ENCODE results near the gene FLYWCH1.

DNA sequence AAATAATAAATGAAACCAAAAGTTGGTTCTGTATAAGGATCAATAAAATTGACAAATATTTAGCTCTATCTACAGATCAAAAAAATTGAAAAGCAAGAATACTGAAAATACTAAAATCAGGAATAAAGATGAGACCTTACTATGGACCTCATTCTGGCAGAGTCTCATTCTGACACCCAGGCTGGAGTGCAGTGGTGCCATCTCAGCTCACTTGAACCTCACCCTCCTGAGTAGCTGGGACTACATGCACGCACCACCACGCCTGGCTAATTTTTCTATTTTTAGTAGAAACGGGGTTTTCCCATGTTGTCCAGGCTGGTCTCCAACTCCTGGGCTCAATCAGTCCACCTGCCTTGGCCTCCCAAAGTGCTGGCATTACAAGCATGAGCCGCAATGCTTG lies 30.3 kb downstream of the FLYWCH1 start:
- TF ChIP-seq POLR2AphosphoS5 (IDR thresholded peaks at IDR 0.05; ENCODE audit: insufficient read depth, low read depth, low read length) = no peak
- TF ChIP-seq, protein P1, sequence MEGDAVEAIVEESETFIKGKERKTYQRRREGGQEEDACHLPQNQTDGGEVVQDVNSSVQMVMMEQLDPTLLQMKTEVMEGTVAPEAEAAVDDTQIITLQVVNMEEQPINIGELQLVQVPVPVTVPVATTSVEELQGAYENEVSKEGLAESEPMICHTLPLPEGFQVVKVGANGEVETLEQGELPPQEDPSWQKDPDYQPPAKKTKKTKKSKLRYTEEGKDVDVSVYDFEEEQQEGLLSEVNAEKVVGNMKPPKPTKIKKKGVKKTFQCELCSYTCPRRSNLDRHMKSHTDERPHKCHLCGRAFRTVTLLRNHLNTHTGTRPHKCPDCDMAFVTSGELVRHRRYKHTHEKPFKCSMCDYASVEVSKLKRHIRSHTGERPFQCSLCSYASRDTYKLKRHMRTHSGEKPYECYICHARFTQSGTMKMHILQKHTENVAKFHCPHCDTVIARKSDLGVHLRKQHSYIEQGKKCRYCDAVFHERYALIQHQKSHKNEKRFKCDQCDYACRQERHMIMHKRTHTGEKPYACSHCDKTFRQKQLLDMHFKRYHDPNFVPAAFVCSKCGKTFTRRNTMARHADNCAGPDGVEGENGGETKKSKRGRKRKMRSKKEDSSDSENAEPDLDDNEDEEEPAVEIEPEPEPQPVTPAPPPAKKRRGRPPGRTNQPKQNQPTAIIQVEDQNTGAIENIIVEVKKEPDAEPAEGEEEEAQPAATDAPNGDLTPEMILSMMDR (IDR thresholded peaks at IDR 0.05; ENCODE audit: extremely low read depth in 1 of 2, insufficient read depth in 1 of 2, low read depth in 1 of 2, low read length in 2 of 2) = no peak
- TF ChIP-seq, protein P2, sequence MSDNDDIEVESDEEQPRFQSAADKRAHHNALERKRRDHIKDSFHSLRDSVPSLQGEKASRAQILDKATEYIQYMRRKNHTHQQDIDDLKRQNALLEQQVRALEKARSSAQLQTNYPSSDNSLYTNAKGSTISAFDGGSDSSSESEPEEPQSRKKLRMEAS (IDR thresholded peaks at IDR 0.05; ENCODE audit: insufficient read depth, insufficient read length) = no peak
- TF ChIP-seq POLR2A (IDR thresholded peaks at IDR 0.05; ENCODE audit: low read depth, low read length) = no peak
- TF ChIP-seq MYC (IDR thresholded peaks at IDR 0.05; ENCODE audit: low read depth, low read length) = no peak
- TF ChIP-seq EZH2 (IDR thresholded peaks at IDR 0.05; ENCODE audit: borderline replicate concordance, low read depth, low read length, severe bottlenecking) = no peak

Measured in endothelial cell of umbilical vein (primary cell).